NCI-H526 (cell line): Measurements from ENCODE around the gene SGCA.

Experiments used
- DNase-seq, 2 experiments: peaks; one replicate each; lab custom pipeline; 2025; lab: John Stamatoyannopoulos, UW

The SGCA gene

GRCh38 chr17:50167371-50167770 is 1.6 kb downstream of the SGCA start:
- no peak for DNase-seq

- DNase-seq, result no peak
These were observed 2.5 kb downstream of the SGCA start for GRCh38 chr17:50168319-50168718.

- DNase-seq, result peak; percentile 58 to 70
These were observed 3.4 kb downstream of the SGCA start for GRCh38 chr17:50169121-50169764.

- DNase-seq, result no peak
These were observed 4.2 kb downstream of the SGCA start for GRCh38 chr17:50169881-50170459.

- no peak for DNase-seq
These were observed 5.0 kb downstream of the SGCA start for GRCh38 chr17:50170662-50171370.

GRCh38 chr17:50171371-50172071 is 5.7 kb downstream of the SGCA start:
- DNase-seq, result no peak

GRCh38 chr17:50172130-50172529 is 6.3 kb downstream of the SGCA start:
- DNase-seq, result no peak

GRCh38 chr17:50172936-50173334 is 7.1 kb downstream of the SGCA start:
- DNase-seq, result no peak

- DNase-seq, result no peak
These were observed 7.6 kb downstream of the SGCA start for GRCh38 chr17:50173335-50173941.

- DNase-seq, result no peak
These were observed 8.6 kb downstream of the SGCA start for GRCh38 chr17:50174444-50174843.

GRCh38 chr17:50175035-50175807 is 9.4 kb downstream of the SGCA start:
- no peak for DNase-seq

GRCh38 chr17:50176559-50177357 is 11.0 kb downstream of the SGCA start:
- DNase-seq, result no peak

- DNase-seq, result no peak
These were observed 11.7 kb downstream of the SGCA start for GRCh38 chr17:50177476-50177875.

- DNase-seq, result peak; percentile 55 to 85
These were observed 12.4 kb downstream of the SGCA start for GRCh38 chr17:50177983-50178834.

GRCh38 chr17:50180111-50180510 is 14.3 kb downstream of the SGCA start:
- DNase-seq, result no peak

GRCh38 chr17:50180620-50181019 is 14.8 kb downstream of the SGCA start:
- no peak for DNase-seq

GRCh38 chr17:50181144-50181543 is 15.3 kb downstream of the SGCA start:
- DNase-seq, result no peak

- DNase-seq, result no peak
These were observed 16.1 kb downstream of the SGCA start for GRCh38 chr17:50181591-50182560.
